Suprapubic skin (tissue), 4 donors: ENCODE measurements around the gene SLC25A10.

ENCODE experiments used
- EP300 ChIP-seq: sonication (generic); formaldehyde crosslinking; IDR thresholded peaks from one replicate; pipeline ENCODE4 v1.6.1; 2017; ENCODE audit warnings: antibody characterized with exemption
- POLR2A ChIP-seq, 2 donors: fragments of 450-650 bp; IDR thresholded peaks; one replicate each; pipeline ENCODE4 v1.6.1; 2017; ENCODE audit warnings: antibody characterized with exemption in 2 of 2, mild to moderate bottlenecking in 2 of 2, moderate library complexity in 2 of 2
- POLR2AphosphoS5 ChIP-seq, 3 donors: sonication (generic); formaldehyde crosslinking; IDR thresholded peaks; one replicate each; pipeline ENCODE4 v1.6.1; 2017; ENCODE audit warnings: antibody characterized with exemption in 3 of 3
- TF ChIP-seq, protein P1 (sequence below), 2 donors: fragments of 200-600 bp in 1 of 2; fragments of 450-650 bp in 1 of 2; sonication (generic) in 1 of 2; IDR thresholded peaks; one replicate each; pipeline ENCODE4 v1.5.1; 2016 to 2019; ENCODE audit warnings: antibody characterized with exemption in 2 of 2, mild to moderate bottlenecking in 1 of 2, moderate library complexity in 1 of 2

DNA sequence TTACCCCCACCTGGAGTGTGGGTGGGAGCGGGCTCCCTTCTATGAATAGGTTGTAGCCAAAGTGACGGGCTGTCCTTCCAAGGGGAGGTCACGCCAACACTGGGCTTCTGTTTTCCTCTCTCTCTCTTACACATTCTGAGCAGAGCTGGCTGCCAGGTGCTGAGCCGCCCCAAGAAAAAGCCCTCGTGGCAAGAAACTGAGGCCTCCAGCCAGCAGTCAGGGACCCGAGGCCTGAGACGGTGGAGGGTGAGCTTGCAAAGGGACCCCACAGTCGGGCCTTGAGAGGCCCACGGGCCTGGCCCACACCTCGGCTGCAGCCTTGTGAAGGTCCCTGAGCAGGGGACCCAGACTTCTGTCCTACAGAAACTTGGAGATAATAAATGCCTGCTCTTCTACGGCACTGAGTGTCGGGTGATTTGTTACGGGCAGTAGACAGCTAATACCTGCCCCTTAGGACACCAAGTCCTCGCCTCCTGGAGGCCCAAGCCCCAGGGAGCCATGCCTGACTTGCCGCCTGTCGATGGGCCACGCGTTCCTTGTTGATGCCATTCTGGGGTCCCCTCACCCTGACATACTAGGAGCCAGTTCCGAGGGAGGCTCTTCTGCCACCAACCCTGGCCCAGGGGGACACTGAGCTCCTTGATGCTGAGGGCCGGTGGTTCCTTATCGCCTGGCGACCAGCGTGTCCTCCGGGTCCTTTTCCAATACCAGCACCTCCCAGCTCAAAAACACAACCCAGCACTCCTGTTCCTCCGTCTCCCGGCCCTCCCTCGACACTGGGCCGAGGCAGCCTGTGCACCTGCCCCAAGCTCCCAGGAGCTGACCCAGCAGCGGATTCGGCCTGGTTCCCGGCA lies 26.1 kb downstream of the SLC25A10 start:
- TF ChIP-seq, protein P1, sequence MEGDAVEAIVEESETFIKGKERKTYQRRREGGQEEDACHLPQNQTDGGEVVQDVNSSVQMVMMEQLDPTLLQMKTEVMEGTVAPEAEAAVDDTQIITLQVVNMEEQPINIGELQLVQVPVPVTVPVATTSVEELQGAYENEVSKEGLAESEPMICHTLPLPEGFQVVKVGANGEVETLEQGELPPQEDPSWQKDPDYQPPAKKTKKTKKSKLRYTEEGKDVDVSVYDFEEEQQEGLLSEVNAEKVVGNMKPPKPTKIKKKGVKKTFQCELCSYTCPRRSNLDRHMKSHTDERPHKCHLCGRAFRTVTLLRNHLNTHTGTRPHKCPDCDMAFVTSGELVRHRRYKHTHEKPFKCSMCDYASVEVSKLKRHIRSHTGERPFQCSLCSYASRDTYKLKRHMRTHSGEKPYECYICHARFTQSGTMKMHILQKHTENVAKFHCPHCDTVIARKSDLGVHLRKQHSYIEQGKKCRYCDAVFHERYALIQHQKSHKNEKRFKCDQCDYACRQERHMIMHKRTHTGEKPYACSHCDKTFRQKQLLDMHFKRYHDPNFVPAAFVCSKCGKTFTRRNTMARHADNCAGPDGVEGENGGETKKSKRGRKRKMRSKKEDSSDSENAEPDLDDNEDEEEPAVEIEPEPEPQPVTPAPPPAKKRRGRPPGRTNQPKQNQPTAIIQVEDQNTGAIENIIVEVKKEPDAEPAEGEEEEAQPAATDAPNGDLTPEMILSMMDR (IDR thresholded peaks at IDR 0.05) = no peak
- TF ChIP-seq POLR2A (IDR thresholded peaks at IDR 0.05) (no peak), POLR2AphosphoS5 (IDR thresholded peaks at IDR 0.05) (no peak), EP300 (no peak)
